ENCODE measurements around the gene OR4F6.
A peak's percentile ranks its signal among the peaks of the same experiment; 100 is the strongest.
"Not testable (repeated sequence)": the region's sequence is repeated elsewhere in the genome, so short reads cannot be mapped to it uniquely, and the experiment has no call there.

OR4F6 gene, protein sequence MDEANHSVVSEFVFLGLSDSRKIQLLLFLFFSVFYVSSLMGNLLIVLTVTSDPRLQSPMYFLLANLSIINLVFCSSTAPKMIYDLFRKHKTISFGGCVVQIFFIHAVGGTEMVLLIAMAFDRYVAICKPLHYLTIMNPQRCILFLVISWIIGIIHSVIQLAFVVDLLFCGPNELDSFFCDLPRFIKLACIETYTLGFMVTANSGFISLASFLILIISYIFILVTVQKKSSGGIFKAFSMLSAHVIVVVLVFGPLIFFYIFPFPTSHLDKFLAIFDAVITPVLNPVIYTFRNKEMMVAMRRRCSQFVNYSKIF

DNA sequence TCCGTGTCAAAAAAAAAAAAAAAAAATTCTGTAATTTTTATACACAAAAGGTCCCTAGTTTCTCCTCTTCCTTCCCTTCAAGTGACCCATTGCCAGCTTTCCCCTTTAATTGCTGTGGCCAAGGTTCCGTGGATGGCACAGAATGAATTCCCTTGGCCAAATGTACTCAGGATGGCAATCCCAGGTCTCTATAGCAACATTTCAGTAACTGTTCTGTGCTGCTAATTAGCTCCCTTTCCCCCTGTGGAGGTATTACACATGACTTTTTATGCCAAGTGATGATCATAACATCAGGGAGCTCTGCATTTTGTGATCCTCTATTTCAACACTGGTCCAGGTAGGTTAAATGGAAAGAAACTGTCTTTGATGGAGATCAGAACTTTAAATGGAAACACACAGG lies at the start of gene OR4F6:
Gene OR4F6 (plus strand): TSS at position 301 of the 400 bp plus-strand sequence. CDS start 2,211 bp downstream, outside the sequence.
- TF ChIP-seq, protein P1, sequence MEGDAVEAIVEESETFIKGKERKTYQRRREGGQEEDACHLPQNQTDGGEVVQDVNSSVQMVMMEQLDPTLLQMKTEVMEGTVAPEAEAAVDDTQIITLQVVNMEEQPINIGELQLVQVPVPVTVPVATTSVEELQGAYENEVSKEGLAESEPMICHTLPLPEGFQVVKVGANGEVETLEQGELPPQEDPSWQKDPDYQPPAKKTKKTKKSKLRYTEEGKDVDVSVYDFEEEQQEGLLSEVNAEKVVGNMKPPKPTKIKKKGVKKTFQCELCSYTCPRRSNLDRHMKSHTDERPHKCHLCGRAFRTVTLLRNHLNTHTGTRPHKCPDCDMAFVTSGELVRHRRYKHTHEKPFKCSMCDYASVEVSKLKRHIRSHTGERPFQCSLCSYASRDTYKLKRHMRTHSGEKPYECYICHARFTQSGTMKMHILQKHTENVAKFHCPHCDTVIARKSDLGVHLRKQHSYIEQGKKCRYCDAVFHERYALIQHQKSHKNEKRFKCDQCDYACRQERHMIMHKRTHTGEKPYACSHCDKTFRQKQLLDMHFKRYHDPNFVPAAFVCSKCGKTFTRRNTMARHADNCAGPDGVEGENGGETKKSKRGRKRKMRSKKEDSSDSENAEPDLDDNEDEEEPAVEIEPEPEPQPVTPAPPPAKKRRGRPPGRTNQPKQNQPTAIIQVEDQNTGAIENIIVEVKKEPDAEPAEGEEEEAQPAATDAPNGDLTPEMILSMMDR (IDR thresholded peaks at IDR 0.05; ENCODE audit: control insufficient read depth, insufficient read depth, low read depth, low read length, missing control alignments): no peak
- no peak for DNase-seq (ENCODE audit: low read depth)
- no peak within 1 kb of the TSS for H3K4me3 ChIP-seq (ENCODE audit: control insufficient read depth, low read depth, low read length)

DNA sequence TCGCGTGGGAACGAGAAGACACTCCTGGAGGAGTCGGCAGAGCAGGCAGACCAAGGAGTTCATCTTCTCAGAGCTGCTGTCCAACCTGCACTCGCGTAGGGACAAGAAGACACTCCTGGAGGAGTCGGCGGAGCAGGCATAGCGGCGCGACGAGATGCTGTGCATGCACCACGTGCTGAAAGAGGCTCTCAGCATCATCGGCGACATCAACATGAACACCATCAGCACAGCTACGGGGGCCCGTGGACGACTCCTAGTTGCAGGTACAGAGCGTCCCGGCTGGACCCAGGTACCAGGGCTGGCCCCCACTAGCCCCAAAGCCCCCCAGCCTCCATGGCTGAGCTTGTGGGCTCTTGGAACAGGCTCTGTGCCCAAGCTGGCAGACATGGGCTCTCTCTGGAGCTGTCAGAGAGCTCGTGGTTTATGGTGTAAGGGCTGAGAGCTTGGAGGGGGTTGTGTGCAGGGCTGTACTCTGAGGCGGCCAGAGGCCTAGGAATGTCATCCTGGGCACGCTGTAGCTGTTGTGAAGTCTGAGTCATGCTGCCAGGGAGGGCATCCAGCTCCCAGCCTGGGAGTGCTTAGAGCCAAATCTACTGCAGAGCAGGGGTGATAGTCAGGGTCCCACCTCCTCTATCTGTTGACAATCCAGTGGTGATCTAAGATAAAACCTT lies 38.5 kb upstream of the OR4F6 start:
- not testable (repeated sequence) for H3K4me3 ChIP-seq (ENCODE audit: control insufficient read depth, low read depth, low read length); DNase-seq (ENCODE audit: low read depth)

DNA sequence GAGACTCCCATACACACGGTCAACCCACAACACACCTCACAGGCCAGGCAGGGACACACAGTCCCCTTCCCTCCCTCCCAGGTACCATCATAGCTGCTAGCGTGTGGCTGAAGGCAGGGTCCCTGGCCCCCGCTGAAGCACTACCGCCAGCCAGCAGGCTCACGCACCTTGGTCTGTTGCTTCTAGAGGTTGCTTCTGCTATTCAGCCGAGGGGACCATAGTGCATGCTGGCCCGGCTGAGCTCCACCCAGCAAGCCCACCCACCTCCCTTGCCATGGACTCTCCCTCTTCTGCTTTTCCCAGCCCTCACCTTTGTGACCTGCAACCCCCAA lies 38.0 kb upstream of the OR4F6 start:
- not testable (repeated sequence) for H3K4me3 ChIP-seq (ENCODE audit: control insufficient read depth, low read depth, low read length)

DNA sequence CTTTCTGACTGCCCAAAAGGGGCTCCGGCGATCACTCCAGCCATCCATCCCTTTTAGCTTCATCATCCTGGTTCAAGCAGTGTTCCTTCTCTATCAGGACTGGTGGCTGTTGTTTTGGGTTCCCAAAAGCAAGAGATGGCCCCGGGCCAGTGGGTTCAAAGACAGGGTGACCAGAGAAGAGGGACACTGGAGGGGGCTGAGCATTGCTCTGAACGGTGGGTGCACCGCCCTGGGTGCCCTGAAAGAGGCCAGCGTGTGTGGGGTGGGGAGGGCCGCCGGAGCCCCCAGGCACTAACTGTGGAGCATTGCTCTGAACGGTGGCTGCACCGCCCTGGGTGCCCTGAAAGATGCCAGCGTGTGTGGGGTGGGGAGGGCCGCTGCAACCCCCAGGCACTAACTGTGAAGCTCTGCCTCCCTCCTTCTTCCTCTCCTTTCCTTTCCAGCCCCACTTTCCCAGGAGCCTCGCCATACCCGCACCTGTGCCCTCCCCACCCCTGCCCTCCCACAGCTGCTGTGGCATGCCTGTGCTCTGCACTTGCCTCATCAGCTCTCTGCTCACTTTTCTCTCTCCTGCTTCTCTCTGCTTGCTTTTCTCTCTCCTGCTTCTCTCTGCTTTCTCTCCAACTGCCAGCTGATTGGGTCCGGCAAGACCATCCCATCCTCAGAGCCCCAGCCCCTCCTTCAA lies 37.4 kb upstream of the OR4F6 start:
- no peak for DNase-seq (ENCODE audit: low read depth)
- no peak overlapping the region for H3K4me3 ChIP-seq (ENCODE audit: control insufficient read depth, low read depth, low read length)
- TF ChIP-seq, protein P1 (IDR thresholded peaks at IDR 0.05; ENCODE audit: control insufficient read depth, insufficient read depth, low read depth, low read length, missing control alignments): no peak

More for the DNA sequence above, 38.0 kb upstream of the OR4F6 start:
- DNase-seq (ENCODE audit: low read depth): not testable (repeated sequence)

DNA sequence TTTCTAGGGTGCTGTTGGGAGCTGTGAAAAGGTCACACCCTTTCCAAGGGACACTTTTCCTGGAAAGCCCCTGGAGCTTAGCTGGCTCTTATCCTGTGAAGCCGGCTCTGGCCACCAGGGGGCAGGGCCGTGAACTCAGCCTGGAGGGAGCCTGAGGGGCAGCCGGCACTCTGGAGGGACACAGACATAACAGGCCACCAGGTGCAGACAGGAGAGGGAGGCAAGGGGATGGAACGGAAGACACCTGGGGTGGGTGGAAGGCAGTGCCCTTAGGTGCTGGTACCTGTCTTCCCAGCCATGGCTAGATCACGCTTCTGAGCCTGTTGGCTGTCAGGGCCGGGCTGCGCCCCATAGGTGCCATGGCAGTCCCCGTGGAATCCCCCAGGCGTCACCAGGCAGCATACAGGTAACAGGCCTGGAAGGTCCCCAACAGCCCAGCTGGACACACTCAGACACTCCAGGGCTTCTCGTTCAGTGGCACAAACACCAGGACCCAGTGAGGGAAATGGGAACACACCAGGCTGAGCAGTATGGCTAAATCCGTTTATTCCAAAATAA lies 36.1 kb upstream of the OR4F6 start:
- DNase-seq (ENCODE audit: low read depth); H3K4me3 ChIP-seq (ENCODE audit: control insufficient read depth, low read depth, low read length): not testable (repeated sequence)

DNA sequence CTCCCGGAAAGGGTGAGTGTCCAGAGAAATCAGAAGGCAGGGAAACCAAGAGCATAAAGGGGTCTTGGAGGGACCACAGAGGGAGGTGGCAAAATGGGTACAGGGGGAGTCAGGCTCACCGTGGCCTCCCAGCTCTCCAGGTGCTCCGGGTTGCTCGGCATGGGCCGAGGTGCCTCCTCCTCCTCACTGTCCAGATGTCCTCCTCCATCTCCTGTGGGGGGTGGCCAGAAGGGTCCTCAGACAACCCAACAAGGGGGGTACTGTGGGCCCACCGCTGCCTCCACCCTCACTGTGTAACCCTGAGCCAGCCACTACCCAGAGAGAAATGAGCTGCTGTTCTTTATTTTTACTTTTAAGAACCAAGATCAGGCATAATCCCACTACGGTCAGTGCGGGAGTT lies 30.4 kb upstream of the OR4F6 start:
- no peak for DNase-seq (ENCODE audit: low read depth)
- TF ChIP-seq, protein P1 (IDR thresholded peaks at IDR 0.05; ENCODE audit: control insufficient read depth, insufficient read depth, low read depth, low read length, missing control alignments): no peak
- no peak overlapping the region for H3K4me3 ChIP-seq (ENCODE audit: control insufficient read depth, low read depth, low read length)

DNA sequence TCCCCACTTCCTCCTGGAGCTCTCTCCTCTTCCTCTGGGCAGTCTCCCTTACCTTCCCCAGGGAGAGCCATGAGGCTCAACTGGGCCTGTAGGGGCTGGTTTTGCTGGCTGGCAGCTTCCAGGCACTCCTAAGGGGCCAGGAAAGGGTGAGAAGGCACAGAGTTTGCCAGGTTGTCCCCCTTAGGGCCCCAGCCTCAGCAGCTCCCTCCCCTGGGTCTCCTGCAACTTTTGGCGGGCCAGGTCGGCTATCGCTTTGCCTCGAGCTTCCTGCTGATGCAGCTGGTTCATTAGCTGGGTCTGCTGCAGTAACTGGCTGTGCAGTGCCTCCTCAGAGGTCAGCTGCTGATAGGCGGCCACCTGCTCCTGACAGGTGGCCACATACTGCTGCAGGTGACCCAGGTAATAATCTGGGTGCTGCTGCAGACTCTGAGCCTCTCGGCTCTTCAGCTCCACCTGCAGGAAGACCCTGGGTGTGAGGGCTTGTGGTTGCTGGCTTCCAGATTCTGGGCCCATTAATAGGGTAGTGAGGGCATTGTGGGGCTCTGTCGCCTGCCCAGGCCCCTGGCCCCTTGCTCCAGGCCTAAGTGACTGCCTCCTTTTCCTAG lies 29.7 kb upstream of the OR4F6 start:
- no peak for DNase-seq (ENCODE audit: low read depth)
- H3K4me3 ChIP-seq (ENCODE audit: control insufficient read depth, low read depth, low read length): no peak overlapping the region
- TF ChIP-seq, protein P1 (IDR thresholded peaks at IDR 0.05; ENCODE audit: control insufficient read depth, insufficient read depth, low read depth, low read length, missing control alignments): peak; percentile 29

DNA sequence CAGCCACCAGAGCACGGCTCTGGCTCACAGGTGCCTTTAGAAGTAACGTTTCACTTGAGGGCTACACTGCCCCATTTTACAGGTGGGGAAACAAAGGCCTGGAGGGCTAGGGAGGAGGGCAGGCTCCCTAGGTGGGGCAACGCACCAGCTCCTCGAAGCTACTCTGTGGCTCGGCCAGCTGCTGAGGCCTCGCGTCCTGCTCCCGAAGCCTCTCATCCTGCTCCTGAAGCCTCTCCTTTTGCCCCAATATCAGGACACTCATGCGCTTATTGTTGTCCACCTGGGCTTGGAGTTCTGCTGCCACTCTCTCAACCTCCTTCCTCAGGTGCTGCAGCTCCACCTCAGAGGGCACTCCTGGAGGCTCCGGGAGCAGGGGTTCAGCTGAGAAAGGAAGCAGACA lies 28.2 kb upstream of the OR4F6 start:
- TF ChIP-seq, protein P1 (IDR thresholded peaks at IDR 0.05; ENCODE audit: control insufficient read depth, insufficient read depth, low read depth, low read length, missing control alignments): no peak
- DNase-seq (ENCODE audit: low read depth): no peak
- H3K4me3 ChIP-seq (ENCODE audit: control insufficient read depth, low read depth, low read length): no peak overlapping the region

DNA sequence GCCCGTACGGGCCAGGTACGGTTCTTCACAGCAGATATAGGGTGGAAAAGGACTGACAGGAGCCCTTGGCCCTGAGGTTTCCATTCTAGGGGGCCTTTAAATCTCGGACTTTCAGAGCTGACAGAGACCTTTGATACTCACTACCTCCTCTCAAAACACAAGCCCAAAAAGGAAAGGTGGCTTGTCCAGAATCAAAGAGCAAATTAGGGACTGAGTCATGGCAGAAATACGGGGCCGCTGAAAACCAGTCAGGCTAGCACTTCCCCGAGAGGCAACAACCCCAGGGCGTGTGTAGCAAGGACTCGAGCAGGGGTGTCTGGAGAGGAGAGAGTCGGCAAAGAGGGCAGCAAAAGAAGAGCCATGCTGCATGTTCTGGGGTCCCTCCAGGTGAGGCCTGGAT lies 24.7 kb upstream of the OR4F6 start:
- not testable (repeated sequence) for DNase-seq (ENCODE audit: low read depth); H3K4me3 ChIP-seq (ENCODE audit: control insufficient read depth, low read depth, low read length)

DNA sequence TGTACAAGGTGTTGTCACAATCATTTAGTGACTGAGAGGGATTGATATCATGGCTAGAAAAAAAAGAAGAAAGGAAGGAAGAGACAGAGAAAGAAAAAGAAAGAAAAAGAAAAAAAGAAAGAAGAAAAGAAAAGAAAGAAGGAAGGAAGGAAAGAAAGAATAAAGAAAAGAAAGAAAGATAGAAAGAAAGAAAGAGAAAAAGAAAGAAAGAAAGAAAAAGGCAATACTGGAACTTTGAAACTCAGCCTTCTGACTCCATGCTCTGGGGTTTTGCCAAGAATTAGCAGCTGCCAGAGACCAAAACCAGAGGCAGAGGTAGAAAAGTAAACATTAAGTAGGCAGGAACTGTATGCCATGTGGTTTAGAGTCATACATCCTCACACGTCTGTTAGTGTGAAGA lies 23.1 kb upstream of the OR4F6 start:
- not testable (repeated sequence) for H3K4me3 ChIP-seq (ENCODE audit: control insufficient read depth, low read depth, low read length); DNase-seq (ENCODE audit: low read depth)
